ENCODE results near the gene ADCY2. TPM values are rescaled to one million over a fixed set of nuclear protein-coding genes. Genes with fewer than 3 reads are reported as not detected.

ADCY2 gene
- total RNA-seq, 1 donor from 2014 or later = 4.6 TPM

GRCh38 chr5:7503564-7503963 lies 107.6 kb downstream of the ADCY2 start:
- no peak for DNase-seq (ENCODE audit: low spot score)

GRCh38 chr5:7515284-7515914 lies 119.5 kb downstream of the ADCY2 start:
- no peak for DNase-seq (ENCODE audit: low spot score)

GRCh38 chr5:7516253-7516652 lies 120.3 kb downstream of the ADCY2 start:
- no peak for DNase-seq (ENCODE audit: low spot score)

GRCh38 chr5:7517006-7517405 lies 121.1 kb downstream of the ADCY2 start:
- DNase-seq (ENCODE audit: low spot score) = peak; percentile 45

- no peak for DNase-seq (ENCODE audit: low spot score)
Measured at GRCh38 chr5:7518947-7519560, 123.1 kb downstream of the ADCY2 start.

- DNase-seq (ENCODE audit: low spot score) = no peak
Measured at GRCh38 chr5:7519564-7519963, 123.6 kb downstream of the ADCY2 start.

GRCh38 chr5:7529880-7530279 lies 133.9 kb downstream of the ADCY2 start:
- DNase-seq (ENCODE audit: low spot score) = no peak

- no peak for DNase-seq (ENCODE audit: low spot score)
Measured at GRCh38 chr5:7533941-7534340, 138.0 kb downstream of the ADCY2 start.

GRCh38 chr5:7534505-7534904 lies 138.6 kb downstream of the ADCY2 start:
- no peak for DNase-seq (ENCODE audit: low spot score)

GRCh38 chr5:7537573-7537972 lies 141.6 kb downstream of the ADCY2 start:
- no peak for DNase-seq (ENCODE audit: low spot score)

GRCh38 chr5:7539571-7539970 lies 143.6 kb downstream of the ADCY2 start:
- no peak for DNase-seq (ENCODE audit: low spot score)

GRCh38 chr5:7540736-7541485 lies 145.0 kb downstream of the ADCY2 start:
- no peak for DNase-seq (ENCODE audit: low spot score)

- DNase-seq (ENCODE audit: low spot score) = no peak
Measured at GRCh38 chr5:7541898-7542297, 146.0 kb downstream of the ADCY2 start.

- no peak for DNase-seq (ENCODE audit: low spot score)
Measured at GRCh38 chr5:7546555-7546954, 150.6 kb downstream of the ADCY2 start.

GRCh38 chr5:7548596-7548995 lies 152.7 kb downstream of the ADCY2 start:
- no peak for DNase-seq (ENCODE audit: low spot score)

- no peak for DNase-seq (ENCODE audit: low spot score)
Measured at GRCh38 chr5:7565559-7565958, 169.6 kb downstream of the ADCY2 start.

GRCh38 chr5:7576023-7576715 lies 180.2 kb downstream of the ADCY2 start:
- DNase-seq (ENCODE audit: low spot score) = peak; percentile 3

- DNase-seq (ENCODE audit: low spot score) = no peak
Measured at GRCh38 chr5:7577381-7577780, 181.4 kb downstream of the ADCY2 start.

GRCh38 chr5:7578071-7578470 lies 182.1 kb downstream of the ADCY2 start:
- no peak for DNase-seq (ENCODE audit: low spot score)

GRCh38 chr5:7584749-7585148 lies 188.8 kb downstream of the ADCY2 start:
- DNase-seq (ENCODE audit: low spot score) = no peak

GRCh38 chr5:7585807-7586206 lies 189.9 kb downstream of the ADCY2 start:
- DNase-seq (ENCODE audit: low spot score) = no peak

- peak; percentile 51 for DNase-seq (ENCODE audit: low spot score)
Measured at GRCh38 chr5:7586480-7586879, 190.5 kb downstream of the ADCY2 start.

Measured in umbilical cord (tissue), 2 donors.